ENCODE measurements around the gene CIDEA.

The CIDEA gene

DNA sequence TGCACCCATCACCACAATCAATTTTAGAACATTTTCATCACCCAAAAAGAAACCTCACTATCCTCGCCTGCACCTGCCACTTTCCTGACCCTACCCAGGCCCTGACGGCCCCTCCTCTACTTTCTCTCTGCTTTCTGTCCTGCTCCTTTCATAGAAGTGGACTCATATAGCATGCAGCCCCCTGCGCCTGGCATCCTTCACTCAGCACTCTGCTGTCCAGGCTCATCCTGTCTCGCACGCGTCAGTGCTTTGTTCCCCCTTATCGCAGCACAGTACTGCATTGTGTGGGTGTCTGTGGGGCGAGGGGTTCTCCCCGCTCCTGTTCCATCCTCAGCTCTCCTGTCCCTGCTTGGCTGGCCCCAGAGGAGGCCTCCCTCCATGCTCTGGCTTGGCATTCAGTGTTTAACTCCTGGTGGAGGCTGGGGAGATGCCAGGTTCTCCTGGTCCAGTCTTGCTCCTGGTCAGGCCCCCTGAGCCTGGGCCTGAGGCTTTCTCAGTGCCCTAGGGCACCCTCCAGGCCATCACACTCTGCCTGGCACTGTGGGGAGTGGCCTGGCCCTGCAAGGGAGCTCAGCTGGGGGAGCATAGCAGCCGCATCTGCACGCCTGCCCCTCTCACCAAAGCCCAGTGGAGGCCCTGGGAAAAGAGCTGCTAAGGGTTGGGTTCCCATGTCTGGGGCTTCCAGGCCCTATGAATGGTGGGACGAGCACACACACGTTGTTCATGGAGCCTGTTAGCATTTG is 47.3 kb downstream of the CIDEA start:
- DNase-seq (ENCODE audit: low read depth) = no peak

DNA sequence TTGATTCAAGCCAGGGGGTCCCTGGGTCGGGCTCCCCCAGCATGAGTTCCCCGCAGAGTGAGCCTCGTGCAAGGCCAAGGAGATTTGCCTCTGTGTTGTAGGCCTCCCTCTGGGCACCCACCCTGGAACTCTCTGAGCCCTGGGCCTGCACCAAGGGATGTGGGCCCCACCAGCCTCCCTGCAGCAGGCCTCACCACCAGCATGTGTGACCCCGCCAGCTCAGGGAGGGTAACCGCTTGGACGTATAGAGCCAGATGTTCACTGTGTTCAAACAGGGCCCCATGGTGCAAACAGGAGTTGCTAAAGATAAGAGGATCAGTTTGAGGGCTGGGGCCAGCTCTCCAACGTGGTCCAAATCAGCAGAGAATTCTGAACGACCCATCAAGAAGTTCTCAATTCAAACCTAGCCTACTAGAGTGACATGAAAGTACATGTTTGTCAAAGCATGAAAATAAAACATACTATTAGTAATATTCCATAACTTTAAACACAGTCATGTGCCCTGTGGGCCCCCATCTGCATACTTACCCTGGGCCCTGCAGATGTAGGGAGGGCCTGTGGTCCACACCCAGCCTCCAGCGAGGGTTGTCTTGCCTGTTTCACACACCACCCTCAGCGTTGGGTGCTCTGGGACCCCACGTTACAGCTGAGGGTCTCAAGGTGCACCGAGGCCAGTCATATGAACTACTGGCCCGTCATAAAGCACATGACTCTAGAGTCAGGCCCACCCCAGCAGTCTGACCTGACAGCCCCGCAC is 48.4 kb downstream of the CIDEA start:
- DNase-seq (ENCODE audit: low read depth) = no peak

DNA sequence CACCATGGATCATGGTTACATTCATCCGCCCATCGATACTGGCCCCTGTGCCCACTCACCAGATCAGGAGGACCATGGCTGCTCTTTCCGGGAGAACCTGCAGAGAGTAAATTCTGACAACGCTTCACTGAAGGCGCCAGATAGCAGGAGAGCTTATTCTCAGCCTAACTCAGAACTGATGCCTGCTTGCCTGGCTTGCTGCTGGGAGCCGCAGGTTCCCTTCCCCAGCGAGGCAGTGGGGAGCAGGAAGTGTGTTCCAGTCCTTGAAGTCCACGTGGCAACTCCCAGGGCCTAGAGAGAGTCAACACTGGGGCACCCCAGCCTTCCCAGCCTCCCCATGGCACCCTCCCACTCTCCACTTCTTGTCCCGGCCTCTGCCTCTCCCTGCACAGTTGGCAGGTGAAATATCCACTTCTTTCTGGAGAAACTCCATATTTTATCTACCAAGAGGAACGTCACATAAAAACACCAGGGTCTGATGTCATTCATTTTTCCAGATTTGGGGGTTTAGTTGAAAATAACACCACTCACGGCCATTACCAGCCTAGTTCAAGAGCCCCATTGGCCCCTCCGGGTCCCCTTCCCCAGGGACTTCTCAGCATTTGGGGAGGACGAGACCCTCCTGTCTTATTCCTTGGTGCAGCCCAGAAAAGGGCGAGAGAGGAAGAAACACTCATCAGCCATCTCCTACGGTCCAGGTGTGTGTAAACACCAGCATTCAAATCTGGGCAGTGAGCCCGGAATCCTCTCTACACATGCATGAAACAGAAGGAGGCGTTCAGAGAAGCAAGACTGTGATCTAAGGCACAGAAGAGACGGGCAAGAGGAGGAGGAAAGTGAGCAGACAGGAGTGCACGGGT is 50.4 kb downstream of the CIDEA start:
- DNase-seq (ENCODE audit: low read depth) = no peak

DNA sequence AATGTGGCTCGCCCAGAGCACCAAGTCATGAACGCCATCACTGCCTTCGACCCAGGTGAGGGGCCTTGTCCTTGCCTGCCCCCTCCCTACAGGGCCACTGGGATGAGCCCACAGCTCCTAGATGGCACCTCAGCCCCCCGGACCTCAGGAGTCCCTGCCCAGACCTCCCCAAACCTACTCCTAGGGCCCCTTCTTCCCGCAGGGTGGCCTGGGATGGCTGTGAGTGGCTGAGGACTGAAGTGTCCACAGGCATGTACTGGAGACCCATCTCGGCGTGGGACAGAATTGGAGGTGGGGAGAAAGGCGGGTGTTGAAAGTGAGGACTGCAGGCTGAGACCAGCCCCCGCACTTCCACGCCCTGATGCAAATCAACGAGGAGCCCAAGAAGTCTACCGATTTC is 51.0 kb downstream of the CIDEA start:
- DNase-seq (ENCODE audit: low read depth) = no peak

DNA sequence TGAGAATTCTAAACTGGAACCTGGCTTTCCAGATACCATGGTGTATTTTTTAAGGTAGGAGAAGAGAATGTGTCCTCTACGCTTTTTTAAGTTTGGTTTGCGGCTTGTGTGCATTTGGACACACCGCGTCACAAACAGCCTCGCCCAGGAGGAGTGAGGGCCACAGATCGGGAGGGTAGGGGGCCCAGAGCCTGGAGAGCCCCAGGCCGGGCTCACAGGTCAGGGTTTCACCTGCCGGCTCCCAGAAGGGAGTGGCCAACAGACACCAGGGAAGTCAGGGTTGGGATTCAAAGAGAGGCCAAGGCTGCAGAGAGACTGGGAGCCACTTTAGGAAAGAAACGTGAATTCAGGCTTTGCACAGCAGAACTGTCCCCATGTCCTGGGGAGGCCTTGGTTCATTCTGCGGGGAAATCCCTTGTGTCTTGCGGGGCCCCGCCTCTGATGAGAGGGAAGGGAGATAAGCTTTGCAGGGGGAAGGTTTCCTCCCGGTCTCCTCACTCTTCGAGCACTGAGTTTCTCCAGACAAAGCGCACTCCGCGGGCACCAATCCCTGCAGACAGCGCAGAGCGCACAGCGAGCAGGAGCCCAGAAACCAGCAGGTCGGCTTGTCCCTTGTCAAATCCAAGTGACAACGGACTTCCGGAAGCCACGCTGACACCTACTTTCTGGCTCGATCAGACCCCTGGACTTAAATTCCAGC is 51.9 kb downstream of the CIDEA start:
- no peak for DNase-seq (ENCODE audit: low read depth)

DNA sequence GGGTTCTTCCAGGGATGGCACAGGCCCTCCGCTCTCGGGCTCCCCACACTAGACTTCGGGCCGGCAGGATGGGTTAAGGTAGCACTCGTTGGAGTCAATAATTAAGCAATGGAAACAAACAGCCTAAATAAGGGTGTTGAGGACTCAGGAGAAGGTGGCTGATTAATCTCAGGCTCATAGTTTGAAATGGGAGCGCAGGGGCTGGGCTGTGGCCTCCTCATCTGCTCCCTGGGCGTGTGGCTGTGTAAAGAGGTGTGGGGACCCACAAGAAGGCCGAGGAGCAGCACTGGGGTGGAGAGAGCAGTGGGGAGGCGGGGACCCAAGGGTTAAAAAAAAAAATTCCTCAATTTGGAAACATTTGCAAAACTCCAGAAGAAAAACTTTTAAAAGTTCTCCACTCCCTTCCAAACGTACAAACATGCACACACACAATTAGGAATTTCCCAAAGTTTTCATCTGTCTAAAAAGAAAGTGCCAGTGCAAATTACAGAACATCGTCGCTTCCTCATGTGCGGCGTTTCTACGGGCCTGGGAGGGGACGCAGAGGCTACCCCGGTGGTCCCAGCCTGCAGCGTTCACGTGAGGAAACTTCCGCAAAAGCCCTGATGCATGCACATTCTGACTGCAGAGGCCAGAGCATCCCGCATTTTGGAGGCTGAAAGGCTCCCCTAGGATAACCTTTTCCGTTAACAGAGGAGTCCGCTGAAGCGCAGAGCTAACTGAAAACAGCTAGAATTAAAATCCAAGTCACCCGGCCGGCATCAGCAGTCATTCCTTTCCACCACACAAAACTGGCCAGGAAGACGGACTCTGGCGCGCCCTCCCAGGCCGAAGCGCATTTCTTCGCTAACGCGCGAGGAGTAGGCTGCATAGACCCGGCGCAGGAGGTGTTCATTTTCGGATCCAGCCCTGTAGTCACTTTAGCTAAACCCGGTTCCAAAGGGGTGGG is 52.9 kb downstream of the CIDEA start:
- no peak for DNase-seq (ENCODE audit: low read depth)

DNA sequence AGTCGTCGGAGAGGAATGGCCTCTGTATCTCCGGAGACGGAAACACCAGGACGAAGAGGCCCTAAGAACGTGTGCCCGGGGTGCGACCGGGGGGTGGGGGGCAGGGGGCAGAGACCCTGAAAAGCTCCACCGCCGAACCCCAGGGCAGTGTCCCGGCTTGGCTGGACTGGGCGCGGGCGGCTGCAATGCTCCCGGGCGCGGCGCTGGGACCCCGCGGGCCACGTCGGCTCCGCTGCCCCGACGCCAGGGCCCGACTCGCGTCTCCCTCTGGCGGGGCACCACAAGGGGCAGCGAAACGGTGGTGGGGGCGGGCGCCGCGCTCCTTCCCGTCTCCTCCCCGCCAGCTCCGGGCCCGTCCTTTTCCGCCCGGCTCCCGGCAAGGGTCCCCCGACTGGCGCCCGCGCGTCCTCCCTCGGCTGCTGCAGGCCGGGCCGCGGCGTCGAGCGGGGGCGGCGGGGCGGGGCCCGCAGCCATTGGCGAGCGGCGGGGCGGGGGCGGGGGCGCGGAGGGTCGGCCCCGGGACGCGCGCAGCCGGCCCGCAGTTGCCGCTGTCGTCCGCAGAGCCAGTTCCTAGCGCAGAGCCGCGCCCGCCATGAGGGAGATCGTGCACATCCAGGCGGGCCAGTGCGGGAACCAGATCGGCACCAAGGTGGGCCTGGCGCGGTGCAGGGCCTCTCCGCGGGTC is 53.7 kb downstream of the CIDEA start, which contains the start of gene TUBB6:
Gene TUBB6 (plus strand): TSS at position 541 of the 685 bp plus-strand sequence. CDS start 52 bp downstream, at position 593.
- no peak for DNase-seq (ENCODE audit: low read depth)

DNA sequence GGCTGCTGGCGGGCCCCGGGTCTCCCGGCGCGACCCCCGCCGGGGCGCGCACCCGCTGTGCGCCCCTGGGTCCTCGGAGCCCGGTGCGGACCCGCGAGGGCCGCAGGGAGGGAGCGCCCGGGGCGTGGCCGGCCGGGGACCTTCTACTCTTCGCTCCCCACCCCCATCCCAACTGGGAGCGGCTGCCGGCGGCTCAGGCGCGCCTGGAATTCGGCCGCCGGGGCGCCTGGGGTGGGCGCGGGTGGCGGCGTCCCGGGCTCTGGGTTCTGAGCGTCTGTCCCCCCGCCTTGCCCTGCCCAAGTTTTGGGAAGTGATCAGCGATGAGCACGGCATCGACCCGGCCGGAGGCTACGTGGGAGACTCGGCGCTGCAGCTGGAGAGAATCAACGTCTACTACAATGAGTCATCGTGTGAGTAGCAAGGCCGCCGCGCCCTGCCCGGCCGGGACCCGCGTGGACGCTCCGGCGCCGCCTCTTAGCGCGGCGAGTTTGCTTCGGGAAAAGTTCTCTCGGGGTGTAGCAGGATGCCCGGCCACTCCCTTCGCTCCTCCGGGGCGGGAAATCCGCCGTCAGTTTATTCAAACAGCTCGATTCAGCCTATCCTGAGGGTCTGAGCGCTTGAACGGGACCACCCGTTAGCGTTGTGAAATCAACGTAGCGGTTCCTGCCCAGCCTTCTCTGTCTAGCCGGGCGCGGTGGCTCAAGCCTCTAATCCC is 54.4 kb downstream of the CIDEA start:
- DNase-seq (ENCODE audit: low read depth) = no peak

DNA sequence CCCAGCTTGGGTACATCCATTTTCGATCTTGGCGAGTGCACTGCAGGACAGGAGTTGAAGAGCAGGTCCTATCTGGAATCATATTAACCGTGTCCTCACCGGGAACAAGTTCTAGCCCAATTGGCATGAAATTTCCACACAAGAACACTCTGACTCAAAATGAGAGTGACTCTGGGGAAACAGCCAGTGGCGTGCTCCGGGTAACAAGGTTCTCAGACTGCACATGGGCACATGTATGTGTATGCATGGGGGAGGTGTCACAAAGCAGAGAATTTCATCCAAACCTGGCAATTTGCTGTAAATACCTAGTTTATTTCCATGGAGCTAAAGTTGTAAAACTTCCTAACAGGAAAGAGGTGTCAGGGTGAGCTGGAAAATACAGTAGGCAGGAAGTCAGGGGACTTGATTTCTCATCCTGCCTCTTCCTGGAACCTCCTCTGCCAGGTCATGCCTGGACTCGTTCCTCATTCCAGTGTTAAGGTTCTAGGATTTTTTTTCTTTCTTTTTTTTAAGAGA is 55.6 kb downstream of the CIDEA start:
- DNase-seq (ENCODE audit: low read depth) = no peak

DNA sequence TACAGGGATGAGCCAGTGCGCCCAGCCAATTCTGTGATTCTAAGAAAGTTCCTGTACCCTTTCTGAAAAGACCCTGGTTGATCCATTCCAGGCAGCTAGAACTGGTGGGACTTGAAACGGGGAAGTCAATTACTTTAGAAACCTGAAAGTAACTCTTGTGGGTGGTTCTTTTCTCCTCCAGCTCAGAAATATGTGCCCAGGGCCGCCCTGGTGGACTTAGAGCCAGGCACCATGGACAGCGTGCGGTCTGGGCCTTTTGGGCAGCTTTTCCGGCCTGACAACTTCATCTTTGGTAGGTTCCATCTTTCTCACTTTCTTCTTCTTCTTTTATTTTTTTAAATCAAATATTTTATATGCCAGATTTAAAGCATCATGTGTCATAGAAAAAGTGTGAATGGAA is 56.6 kb downstream of the CIDEA start:
- no peak for DNase-seq (ENCODE audit: low read depth)

DNA sequence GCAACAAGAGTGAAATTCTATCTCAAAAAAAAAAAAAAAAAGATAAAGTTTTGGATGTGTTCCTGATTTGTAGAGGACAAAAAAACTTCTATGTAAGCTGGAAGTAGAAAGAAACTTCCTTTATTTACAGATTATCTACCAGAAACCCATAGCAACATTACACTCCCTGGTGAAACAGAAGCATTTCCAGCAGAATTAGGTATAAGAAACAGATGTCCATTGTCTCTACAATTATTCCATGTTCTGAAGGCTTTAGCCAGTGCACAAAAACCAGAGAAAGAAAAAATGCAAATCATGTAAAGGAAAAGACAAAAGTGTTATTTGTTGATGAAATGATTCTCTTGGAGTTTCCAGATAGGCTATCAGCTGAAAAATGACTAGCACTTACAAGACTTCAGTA is 58.8 kb downstream of the CIDEA start:
- no peak for DNase-seq (ENCODE audit: low read depth)

DNA sequence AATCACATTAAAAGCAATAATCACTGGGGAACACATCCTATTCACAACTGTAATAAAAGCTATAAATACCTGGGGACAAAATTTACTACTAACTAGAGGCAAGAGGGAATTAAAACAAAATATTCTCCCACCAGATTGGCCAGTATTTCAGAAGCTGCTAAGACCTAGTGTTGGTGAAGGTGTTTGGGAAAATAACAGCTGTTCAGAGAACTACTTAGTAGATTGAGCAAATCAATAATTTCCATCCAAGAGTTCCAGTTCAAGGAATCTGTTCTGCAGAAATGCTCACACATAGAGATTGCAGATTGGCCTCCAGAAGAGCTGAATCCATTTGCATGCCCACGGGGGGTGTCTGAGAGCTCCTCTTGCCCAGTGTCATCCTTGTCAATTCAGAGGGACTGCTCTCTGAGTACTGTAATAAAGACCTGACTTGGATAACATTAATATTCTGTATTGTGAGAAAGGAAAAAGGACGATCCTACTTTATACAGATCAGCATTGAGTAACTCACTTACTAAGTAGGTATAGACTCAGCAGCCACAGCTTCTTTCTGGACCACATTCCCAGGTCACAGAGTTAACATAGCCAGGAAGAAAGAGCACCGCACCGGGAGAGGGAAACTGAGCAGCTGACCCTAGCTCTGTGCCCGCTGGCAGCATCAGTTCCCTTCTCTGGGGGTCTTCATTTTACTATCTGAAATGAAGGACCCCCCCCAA is 59.5 kb downstream of the CIDEA start:
- DNase-seq (ENCODE audit: low read depth) = no peak

DNA sequence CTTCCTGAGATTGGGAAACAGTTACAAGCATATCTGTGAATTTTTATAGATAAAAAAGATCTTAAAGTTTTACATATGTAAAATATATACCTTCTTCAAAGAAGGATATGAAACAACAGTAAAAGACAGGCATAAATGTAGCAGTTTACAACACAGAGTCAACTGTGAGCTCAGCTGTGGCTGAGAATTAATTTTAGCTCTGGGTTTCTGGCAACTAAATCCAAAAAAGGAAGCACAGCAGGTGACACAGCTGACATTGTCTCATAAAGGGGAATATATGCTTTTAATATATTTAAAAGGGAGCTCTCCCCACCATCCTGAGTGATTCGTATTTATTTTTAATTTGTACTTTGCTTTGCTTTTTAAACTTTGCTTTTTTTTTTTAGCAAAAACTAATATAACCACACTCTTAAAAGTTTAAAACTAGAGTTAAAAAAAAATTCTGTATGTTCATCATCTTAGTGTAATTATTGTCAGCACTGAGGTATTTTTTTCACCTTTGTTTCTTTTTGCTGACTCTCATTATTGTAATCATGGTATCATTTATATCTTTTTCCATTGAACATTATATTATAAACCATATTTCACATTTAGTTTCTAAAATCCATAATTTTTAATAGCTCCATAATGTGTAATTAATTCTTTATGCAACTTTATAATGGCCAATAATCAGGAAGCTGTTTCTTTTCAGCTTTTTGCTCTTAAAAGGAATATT is 60.6 kb downstream of the CIDEA start:
- no peak for DNase-seq (ENCODE audit: low read depth)

DNA sequence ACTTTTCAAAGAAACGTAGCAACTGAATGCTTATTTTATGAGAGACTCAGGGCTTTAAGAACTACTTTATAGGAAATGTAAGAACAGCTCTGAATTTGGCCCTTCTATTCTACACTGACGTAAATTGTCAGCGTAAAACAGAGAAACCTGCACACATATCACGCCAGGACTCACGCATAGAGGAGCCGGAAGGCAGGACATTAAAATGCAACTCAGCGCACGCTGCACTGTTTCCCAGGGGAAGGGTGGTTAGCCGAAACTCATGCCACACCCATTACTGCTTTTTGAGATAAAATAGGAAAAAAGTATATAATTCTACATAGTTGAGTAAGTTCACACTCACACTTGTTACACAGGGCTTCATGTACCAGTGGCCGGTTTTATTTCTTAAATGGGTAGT is 61.3 kb downstream of the CIDEA start:
- DNase-seq (ENCODE audit: low read depth) = no peak

DNA sequence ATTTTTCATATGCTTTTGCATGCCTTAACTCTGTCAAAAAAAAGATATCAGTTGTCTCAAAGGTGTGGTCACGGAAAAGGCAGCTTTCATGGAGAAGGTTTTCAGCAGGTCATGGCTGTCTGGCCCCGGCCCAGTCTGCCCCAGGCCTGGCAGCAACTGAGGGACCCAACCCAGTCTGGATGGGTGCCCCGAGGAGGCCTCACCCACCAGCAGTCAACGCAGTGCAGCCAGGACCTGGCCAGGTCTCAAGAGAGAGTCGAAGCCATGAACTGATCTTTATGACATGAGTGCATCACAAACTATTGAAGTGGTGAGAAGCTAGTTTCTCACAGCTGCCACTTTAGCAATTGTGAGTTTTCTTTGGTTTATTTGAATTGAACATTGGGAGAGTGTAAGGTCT is 61.8 kb downstream of the CIDEA start:
- DNase-seq (ENCODE audit: low read depth) = no peak

DNA sequence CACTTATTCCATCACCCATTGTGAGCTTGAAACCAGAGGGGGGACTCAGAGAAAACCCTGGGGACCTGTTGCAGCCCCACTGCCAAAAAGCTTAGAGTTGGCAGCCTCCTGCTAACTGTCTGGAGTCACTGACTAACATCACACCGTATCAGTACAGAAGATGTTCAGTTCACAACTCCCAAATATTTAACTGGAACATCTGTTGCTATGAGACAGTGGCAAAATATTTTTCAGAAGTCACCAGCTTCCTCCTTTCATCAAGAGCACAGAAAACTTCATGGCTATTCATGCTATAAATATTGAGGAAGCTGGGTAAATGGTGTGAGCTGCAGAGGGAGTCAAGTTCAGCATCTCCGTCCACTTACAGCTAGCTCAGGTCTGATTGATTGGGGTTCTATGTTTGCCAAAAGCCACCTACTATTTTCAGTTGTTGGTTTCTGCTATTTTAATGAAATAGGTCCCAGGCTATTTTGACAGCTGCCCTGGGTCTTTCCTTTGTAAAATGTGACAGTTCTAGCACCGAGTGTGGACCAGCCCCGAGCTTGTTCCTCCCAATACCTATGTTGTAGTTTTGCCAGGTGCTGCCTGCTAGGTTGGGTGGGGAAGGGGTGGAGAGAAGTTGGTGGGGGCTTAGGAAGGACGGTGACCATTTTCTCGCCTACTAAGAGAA is 63.6 kb downstream of the CIDEA start:
- no peak for DNase-seq (ENCODE audit: low read depth)

DNA sequence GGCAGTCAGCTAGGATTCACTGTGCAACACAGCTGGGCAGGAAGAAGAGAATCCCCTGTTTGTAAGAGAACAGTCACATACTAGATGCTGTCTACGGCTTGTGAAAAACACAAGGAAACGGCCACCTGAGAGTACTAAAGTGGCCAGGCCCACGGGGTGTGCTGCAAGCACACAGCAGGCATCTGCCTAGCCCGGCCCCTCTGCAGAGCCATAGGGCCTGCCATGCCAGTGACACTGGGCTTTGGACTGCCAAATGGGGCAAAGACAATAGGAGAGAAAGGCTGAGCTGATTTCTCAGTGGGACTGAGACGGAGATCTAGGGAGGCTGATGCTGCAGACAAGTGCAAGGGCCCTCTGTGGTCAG is 64.2 kb downstream of the CIDEA start:
- no peak for DNase-seq (ENCODE audit: low read depth)

DNA sequence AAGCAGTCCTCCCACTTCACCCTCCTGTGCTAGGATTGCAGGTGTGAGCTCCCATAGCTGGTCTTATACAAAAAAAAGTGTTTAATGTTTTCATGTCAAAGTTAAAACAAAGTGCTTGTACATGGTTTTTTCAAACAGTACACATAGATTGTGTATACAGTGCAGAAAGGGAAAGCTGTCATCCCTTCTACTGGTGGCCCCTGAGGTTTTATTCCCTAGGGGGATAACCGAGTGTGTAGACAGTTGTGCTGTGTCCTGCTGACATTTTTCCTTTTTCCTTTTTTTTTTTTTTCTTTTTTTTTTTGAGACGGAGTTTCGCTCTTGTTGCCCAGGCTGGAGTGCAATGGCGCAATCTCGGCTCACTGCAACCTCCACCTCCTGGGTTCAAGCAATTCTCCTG is 64.7 kb downstream of the CIDEA start:
- DNase-seq (ENCODE audit: low read depth) = no peak

Measured in stimulated activated CD8-positive, alpha-beta memory T cell treated with anti-CD3 and anti-CD28 coated beads, Interleukin-7, amount 100 ng/mL, for 24 hours (primary cell).